GM12878 (cell line): ENCODE data around the gene ASTL. TPM values are rescaled to one million over a fixed set of nuclear protein-coding genes. Genes with fewer than 3 reads are reported as not detected.

Source experiments
- ATAC-seq: fragments of 200-7000 bp; cut with Tn5 transposase; 3 replicates; pipeline ENCODE4 v1.9.1; 2020; ENCODE audit warnings: mild to moderate bottlenecking, moderate library complexity
- BruUV-seq: library from RNA; stranded (reverse); fragments of 400-500 nt; replicated peaks from 2 replicates; lab custom pipeline; 2021; lab: Mats Ljungman, UMichigan
- CTCF ChIA-PET: fragments of 300-600 bp; sonication (Branson Sonifier 250); formaldehyde crosslinking; extraction: SDS; loops from one replicate; lab custom pipeline; 2021; ENCODE audit warnings: inconsistent platforms; lab: Yijun Ruan, JAX
- POLR2A ChIA-PET: fragments of 350-600 bp; formaldehyde crosslinking; extraction: SDS; loops from one replicate; lab custom pipeline; 2021; ENCODE audit warnings: inconsistent platforms; lab: Charles Lee
- RAD21 ChIA-PET: fragments of 300-600 bp; sonication (Branson Sonifier 250); formaldehyde crosslinking; loops from one replicate; lab custom pipeline; 2023; ENCODE audit warnings: antibody characterized with exemption; ENCODE audit not compliant: unreplicated experiment; lab: Charles Lee
- SMC1A ChIA-PET: fragments of 300-600 bp; sonication (Branson Sonifier 250); formaldehyde crosslinking; loops from one replicate; lab custom pipeline; 2023; ENCODE audit not compliant: unreplicated experiment, uncharacterized antibody; lab: Charles Lee
- DNase-seq: peaks from one replicate; pipeline ENCODE4 v3.0.0-alpha.2; 2011; ENCODE audit warnings: low read depth, low spot score
- FAIRE-seq: peaks from 3 replicates; lab custom pipeline; 2011; peaks lifted over from hg19 to GRCh38; lab: Jason Lieb, UNC
- H2AFZ ChIP-seq: 2 replicates; pipeline ENCODE4 v1.6.0; 2011; ENCODE audit warnings: low read depth, low read length, control low read depth; ENCODE audit not compliant: control insufficient read depth
- H3K27ac ChIP-seq: 2 replicates; pipeline ENCODE4 v1.5.1; 2011; ENCODE audit warnings: control low read depth; ENCODE audit not compliant: control insufficient read depth, insufficient read depth
- H3K27me3 ChIP-seq, 2 experiments: replicated peaks in 1 of 2; 2 replicates each; pipeline versions ENCODE4 v1.6.0 to v1.6.1; 2011; ENCODE audit warnings: low read length in 1 of 2; ENCODE audit not compliant: control insufficient read depth in 2 of 2, insufficient read depth in 2 of 2
- H3K36me3 ChIP-seq, 2 experiments: 2 replicates each; pipeline ENCODE4 v1.5.1; 2011; ENCODE audit warnings: low read length in 1 of 2; ENCODE audit not compliant: control insufficient read depth in 2 of 2, insufficient read depth in 2 of 2
- H3K4me1 ChIP-seq: 2 replicates; pipeline ENCODE4 v1.6.1; 2011; ENCODE audit warnings: mild to moderate bottlenecking, low read length, moderate library complexity, mixed read lengths; ENCODE audit not compliant: control insufficient read depth, insufficient read depth
- H3K4me2 ChIP-seq: 2 replicates; pipeline ENCODE4 v1.6.0; 2011; ENCODE audit warnings: control low read depth; ENCODE audit not compliant: control insufficient read depth, insufficient read depth
- H3K4me3 ChIP-seq: fragments of 200-600 bp; sonication (generic); 2 replicates; pipeline ENCODE4 v1.5.1; 2016
- H3K79me2 ChIP-seq: 2 replicates; pipeline ENCODE4 v1.6.0; 2011; ENCODE audit warnings: low read length; ENCODE audit not compliant: control insufficient read depth, insufficient read depth
- H3K9ac ChIP-seq: 2 replicates; pipeline ENCODE4 v1.8.0; 2011; ENCODE audit warnings: low read length, control low read depth, mixed read lengths; ENCODE audit not compliant: control insufficient read depth, insufficient read depth
- H3K9me3 ChIP-seq: replicated peaks from 3 replicates; pipeline ENCODE4 v1.5.1; 2011; ENCODE audit warnings: mild to moderate bottlenecking, low read length; ENCODE audit not compliant: control insufficient read depth, insufficient read depth
- H4K20me1 ChIP-seq: 2 replicates; pipeline ENCODE4 v1.6.0; 2011; ENCODE audit not compliant: control insufficient read depth, insufficient read depth
- BCL11A ChIP-seq: IDR thresholded peaks from 2 replicates; pipeline ENCODE4 v1.6.1; 2011; ENCODE audit warnings: low read depth, low read length
- BMI1 ChIP-seq: fragments of 450-650 bp; IDR thresholded peaks from 2 replicates; pipeline ENCODE4 v1.6.1; 2016; ENCODE audit warnings: mild to moderate bottlenecking, moderate library complexity, borderline replicate concordance
- CREM ChIP-seq: IDR thresholded peaks from 2 replicates; pipeline ENCODE4 v1.6.1; 2014; ENCODE audit warnings: antibody characterized with exemption, low read depth
- CUX1 ChIP-seq: IDR thresholded peaks from 2 replicates; pipeline ENCODE4 v1.6.1; 2012; ENCODE audit warnings: improper control_type of control experiment, low read depth, low read length; ENCODE audit not compliant: insufficient replicate concordance
- HDAC2 ChIP-seq: fragments of 200-600 bp; sonication (generic); IDR thresholded peaks from 2 replicates; pipeline ENCODE4 v1.6.1; 2017
- MEF2B ChIP-seq: fragments of 450-650 bp; IDR thresholded peaks from 2 replicates; pipeline ENCODE4 v1.6.1; 2018; ENCODE audit warnings: mild to moderate bottlenecking, moderate library complexity; ENCODE audit not compliant: partially characterized antibody, poor library complexity, severe bottlenecking
- MXI1 ChIP-seq: fragments of 150-350 bp; IDR thresholded peaks from 2 replicates; pipeline ENCODE4 v1.6.1; 2011; ENCODE audit warnings: low read depth, mild to moderate bottlenecking, inconsistent platforms, low read length, improper control_type of control experiment
- POU2F2 ChIP-seq: IDR thresholded peaks from 3 replicates; pipeline ENCODE4 v1.6.1; 2011; ENCODE audit warnings: low read depth, mild to moderate bottlenecking, low read length, borderline replicate concordance
- SIX5 ChIP-seq: IDR thresholded peaks from 2 replicates; pipeline ENCODE4 v1.6.1; 2011; ENCODE audit warnings: mild to moderate bottlenecking, low read depth, low read length, moderate library complexity; ENCODE audit not compliant: severe bottlenecking
- TCF12 ChIP-seq: IDR thresholded peaks from 2 replicates; pipeline ENCODE4 v1.6.1; 2011; ENCODE audit warnings: low read depth, mild to moderate bottlenecking, low read length
- USF2 ChIP-seq: IDR thresholded peaks from 2 replicates; pipeline ENCODE4 v1.6.1; 2011; ENCODE audit warnings: low read depth, low read length, improper control_type of control experiment, borderline replicate concordance
- ZBTB4 ChIP-seq: fragments of 450-650 bp; formaldehyde crosslinking; IDR thresholded peaks from 2 replicates; pipeline ENCODE4 v1.4.0; 2022; ENCODE audit warnings: mild to moderate bottlenecking, moderate library complexity
- WGBS: methylation state at CpG from one replicate; pipeline ENCODE4 v1.1.6; 2016; ENCODE audit warnings: low lambda C conversion rate; ENCODE audit not compliant: insufficient replicate concordance, insufficient coverage; ENCODE audit errors: missing lambda C conversion rate; 5-methylcytosine and 5-hydroxymethylcytosine counted together
- in situ Hi-C: fragments of 300-500 bp; cut with MboI; formaldehyde crosslinking; loops from 9 replicates; pipeline ENCODE4 v1.14.3; 2018; ENCODE audit warnings: mixed read lengths
- intact Hi-C: fragments of 100-400 bp; cut with micrococcal nuclease; formaldehyde crosslinking; loops from one replicate; pipeline ENCODE4 v1.14.2; 2022; ENCODE audit not compliant: unreplicated experiment
- polyA plus RNA-seq, 11 experiments: library from polyadenylated mRNA; depleted of rRNA in 4 of 11; unstranded in 6 of 11; stranded (reverse) in 5 of 11; fragments of >200 nt; fragmentation: Nextera tagmentation in 4 of 11; fragmentation: Illumina TruSeq in 1 of 11; extraction: Ambion mirVana in 4 of 11; extraction: Trizol in 1 of 11; gene quantifications; 1 replicate in 1 of 11; 2 replicates in 10 of 11; pipeline versions ENCODE4 v1.2.1 to v1.2.3, GENCODE V29; 2011 to 2016; ENCODE audit warnings: inconsistent platforms in 2 of 11, missing spikeins in 2 of 11, low read depth in 1 of 11
- total RNA-seq, 4 experiments: library from RNA; depleted of rRNA in 3 of 4; stranded (reverse); fragments of >200 nt in 3 of 4; fragmentation: Illumina TruSeq in 1 of 4; extraction: Trizol in 1 of 4; gene quantifications; 2 replicates each; pipeline versions ENCODE4 v1.2.1 to v1.2.3, GENCODE V29; 2013 to 2021

The ASTL gene
- total and polyA plus RNA-seq, 10 of the 15 experiments (the other 5 are each of a cell fraction or from before 2014, with no cell fraction given), result 0.18 to 1.0 (median 0.38) TPM; not detected in 4

GRCh38 chr2:96103761-96104486 lies 34.4 kb downstream of the ASTL start (continued):
- TF ChIP-seq SIX5 (no peak), MXI1 (no peak), MEF2B (no peak), BMI1 (no peak)

- Histone ChIP-seq H3K9ac (no peak overlapping the region), H2AFZ (no peak overlapping the region), H3K36me3 (no peaks in the 10 kb centered on the region), H4K20me1 (no peaks in the 10 kb centered on the region), H3K27me3 (no peaks in the 10 kb centered on the region), H3K4me2 (no peak overlapping the region), H3K9me3 (peaks cover 4% of the 10 kb centered on the region; the same call in 2 of the 3 replicates), H3K4me1 (no peaks in the 10 kb centered on the region), H3K79me2 (no peaks in the 10 kb centered on the region), H3K4me3 (no peak overlapping the region), H3K27ac (no peak overlapping the region)
- CTCF ChIA-PET, result interaction anchor here (1.3 to 1.8 kb wide), 3 partner anchors 8 to 81 kb away, joined by 3 to 4 read pairs (median 3); no protein-coding TSS in a partner anchor
- ATAC-seq, result no peak
- in situ Hi-C loops (no loop called here), intact Hi-C loops (no loop called here)
- POLR2A ChIA-PET, result no interaction called here
- no TSS peak for BruUV-seq
- no peak for DNase-seq
- FAIRE-seq, result no peak
- SMC1A ChIA-PET, result interaction anchor here (0.6 kb wide), 1 partner anchor 322 kb away, joined by 5 read pairs; no protein-coding TSS in a partner anchor
- 54% methylated on average over 8 of the region's 8 CpGs for WGBS
- RAD21 ChIA-PET, result no interaction called here
- TF ChIP-seq CREM (no peak), CUX1 (no peak), HDAC2 (no peak), BCL11A (no peak), ZBTB4 (no peak), USF2 (no peak), TCF12 (no peak), POU2F2 (no peak)
Observed at GRCh38 chr2:96103187-96103601, 35.1 kb downstream of the ASTL start.
